Measurements from ENCODE around the gene BBS4.

GRCh38 chr15:72785841-72786240, 99.8 kb downstream of the BBS4 start:
- TF ChIP-seq ZNF274 (IDR thresholded peaks at IDR 0.05; ENCODE audit: low read depth, low read length): no peak
- no peak for TF ChIP-seq YY1 (IDR thresholded peaks at IDR 0.05; ENCODE audit: insufficient read depth, insufficient read length)
- no peak for TF ChIP-seq SUZ12 (IDR thresholded peaks at IDR 0.05; ENCODE audit: extremely low read depth, insufficient read depth, insufficient read length)

All from NT2/D1 (cell line).